ENCODE measurements around the gene TMEM18.
A peak's percentile ranks its signal among the peaks of the same experiment; 100 is the strongest.
"Not testable (repeated sequence)": the region's sequence is repeated elsewhere in the genome, so short reads cannot be mapped to it uniquely, and the experiment has no call there.

The TMEM18 gene

GRCh38 chr2:693606-694005, 16.4 kb upstream of the TMEM18 start:
- no peak for DNase-seq (ENCODE audit: low spot score)

- DNase-seq (ENCODE audit: low spot score) = no peak
These were observed 15.6 kb upstream of the TMEM18 start for GRCh38 chr2:692767-693166.

- DNase-seq (ENCODE audit: low spot score) = no peak
These were observed 14.9 kb upstream of the TMEM18 start for GRCh38 chr2:691821-692761.

- DNase-seq (ENCODE audit: low spot score) = no peak
These were observed 13.6 kb upstream of the TMEM18 start for GRCh38 chr2:690799-691198.

- DNase-seq (ENCODE audit: low spot score) = no peak
These were observed 12.8 kb upstream of the TMEM18 start for GRCh38 chr2:689877-690510.

GRCh38 chr2:689237-689636, 12.0 kb upstream of the TMEM18 start:
- no peak for DNase-seq (ENCODE audit: low spot score)

GRCh38 chr2:688504-689076, 11.4 kb upstream of the TMEM18 start:
- no peak for DNase-seq (ENCODE audit: low spot score)

GRCh38 chr2:685421-685820, 8.2 kb upstream of the TMEM18 start:
- DNase-seq (ENCODE audit: low spot score) = no peak

- DNase-seq (ENCODE audit: low spot score) = not testable (repeated sequence)
These were observed 7.7 kb upstream of the TMEM18 start for GRCh38 chr2:684913-685312.

- no peak for DNase-seq (ENCODE audit: low spot score)
These were observed 5.0 kb upstream of the TMEM18 start for GRCh38 chr2:682226-682625.

- DNase-seq (ENCODE audit: low spot score) = no peak
These were observed 4.1 kb upstream of the TMEM18 start for GRCh38 chr2:681312-681711.

GRCh38 chr2:680496-680895, 3.3 kb upstream of the TMEM18 start:
- DNase-seq (ENCODE audit: low spot score) = no peak

GRCh38 chr2:678964-679363, 1.8 kb upstream of the TMEM18 start:
- no peak for DNase-seq (ENCODE audit: low spot score)

GRCh38 chr2:677959-678550, 849 bp upstream of the TMEM18 start:
- DNase-seq (ENCODE audit: low spot score) = peak; percentile 61

- DNase-seq (ENCODE audit: low spot score) = peak; percentile 97
These were observed 555 bp downstream of the TMEM18 start for GRCh38 chr2:676647-677055.

- no peak for DNase-seq (ENCODE audit: low spot score)
These were observed 1.1 kb downstream of the TMEM18 start for GRCh38 chr2:675982-676646.

- no peak for DNase-seq (ENCODE audit: low spot score)
These were observed 1.7 kb downstream of the TMEM18 start for GRCh38 chr2:675460-675859.

- peak; percentile 66 for DNase-seq (ENCODE audit: low spot score)
These were observed 2.2 kb downstream of the TMEM18 start for GRCh38 chr2:675051-675450.

- DNase-seq (ENCODE audit: low spot score) = no peak
These were observed 2.8 kb downstream of the TMEM18 start for GRCh38 chr2:674321-674985.

- DNase-seq (ENCODE audit: low spot score) = peak; percentile 7
These were observed 3.4 kb downstream of the TMEM18 start for GRCh38 chr2:673615-674320.

- DNase-seq (ENCODE audit: low spot score) = peak; percentile 21
These were observed 4.2 kb downstream of the TMEM18 start for GRCh38 chr2:673016-673415.

Data from NAMALWA (cell line).